ENCODE measurements around the gene MED9.
A peak's percentile ranks its signal among the peaks of the same experiment; 100 is the strongest.

Gene MED9

GRCh38 chr17:17491546-17491988, 14.8 kb downstream of the MED9 start:
- no peak for DNase-seq (ENCODE audit: low read depth)

- DNase-seq (ENCODE audit: low read depth): no peak
These were observed 15.3 kb downstream of the MED9 start for GRCh38 chr17:17492085-17492484.

GRCh38 chr17:17492571-17492970, 15.8 kb downstream of the MED9 start:
- no peak for DNase-seq (ENCODE audit: low read depth)

- DNase-seq (ENCODE audit: low read depth): no peak
These were observed 16.6 kb downstream of the MED9 start for GRCh38 chr17:17493249-17493985.

GRCh38 chr17:17493986-17494466, 17.2 kb downstream of the MED9 start:
- no peak for DNase-seq (ENCODE audit: low read depth)

GRCh38 chr17:17494499-17494869, 17.7 kb downstream of the MED9 start:
- no peak for DNase-seq (ENCODE audit: low read depth)

- no peak for DNase-seq (ENCODE audit: low read depth)
These were observed 18.2 kb downstream of the MED9 start for GRCh38 chr17:17494870-17495535.

GRCh38 chr17:17495536-17496188, 18.9 kb downstream of the MED9 start:
- DNase-seq (ENCODE audit: low read depth): no peak

GRCh38 chr17:17496189-17497064, 19.6 kb downstream of the MED9 start, which contains the start of gene RASD1:
TSS of gene RASD1 (minus strand) at chr17:17496395. CDS start at chr17:17496181, 214 bp downstream.
- DNase-seq (ENCODE audit: low read depth): peak; percentile 76

GRCh38 chr17:17497065-17497844, 20.5 kb downstream of the MED9 start:
- DNase-seq (ENCODE audit: low read depth): no peak

- DNase-seq (ENCODE audit: low read depth): no peak
These were observed 21.2 kb downstream of the MED9 start for GRCh38 chr17:17497845-17498520.

GRCh38 chr17:17498606-17499301, 22.0 kb downstream of the MED9 start:
- DNase-seq (ENCODE audit: low read depth): no peak

- DNase-seq (ENCODE audit: low read depth): no peak
These were observed 22.8 kb downstream of the MED9 start for GRCh38 chr17:17499402-17500145.

GRCh38 chr17:17500999-17501605, 24.3 kb downstream of the MED9 start:
- DNase-seq (ENCODE audit: low read depth): no peak

- no peak for DNase-seq (ENCODE audit: low read depth)
These were observed 26.2 kb downstream of the MED9 start for GRCh38 chr17:17502741-17503565.

- DNase-seq (ENCODE audit: low read depth): no peak
These were observed 26.8 kb downstream of the MED9 start for GRCh38 chr17:17503566-17504130.

- no peak for DNase-seq (ENCODE audit: low read depth)
These were observed 27.7 kb downstream of the MED9 start for GRCh38 chr17:17504341-17505140.
